RPMI8226 (cell line): ENCODE results near the gene KLHDC9.
A peak's percentile ranks its signal among the peaks of the same experiment; 100 is the strongest.
"Not testable (repeated sequence)": the region's sequence is repeated elsewhere in the genome, so short reads cannot be mapped to it uniquely, and the experiment has no call there.

Source experiments
- DNase-seq: peaks from one replicate; pipeline ENCODE4 v3.0.0-alpha.2; 2015

Gene KLHDC9

DNA sequence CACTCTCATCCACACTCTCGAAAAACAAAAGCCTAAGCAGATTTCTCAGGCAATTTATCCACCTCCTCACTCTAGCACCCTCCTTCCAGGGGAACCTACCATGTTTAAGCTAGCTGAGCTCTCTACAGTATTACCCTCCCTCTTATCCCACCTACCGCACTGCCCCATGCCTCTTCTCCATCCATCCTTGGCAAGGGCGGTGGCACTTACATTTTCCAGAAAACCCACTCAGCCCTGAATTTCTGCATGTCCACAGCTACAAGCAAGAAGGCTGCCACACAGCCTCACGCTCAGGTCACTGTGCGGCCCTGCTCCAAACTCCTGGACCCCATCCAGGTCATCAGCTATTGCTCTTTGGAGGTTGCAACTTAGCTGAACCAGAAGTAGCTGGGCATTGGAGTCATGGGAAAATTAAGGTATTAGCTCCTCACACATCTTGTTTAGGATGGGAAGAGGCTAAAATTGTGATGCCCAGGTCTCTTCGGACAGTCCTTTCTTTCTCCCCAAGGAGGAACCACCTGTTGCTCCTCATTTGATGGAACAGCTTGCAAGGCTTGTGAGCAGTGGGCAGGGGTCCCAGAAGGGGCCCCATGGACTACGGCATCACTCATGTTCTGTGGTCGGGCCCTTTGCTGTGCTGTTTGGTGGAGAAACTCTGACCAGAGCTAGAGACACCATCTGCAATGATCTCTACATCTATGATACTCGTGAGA lies 1.1 kb downstream of the KLHDC9 start:
- DNase-seq: no peak

- no peak for DNase-seq
Observed at GRCh38 chr1:161100556-161100955, 2.4 kb downstream of the KLHDC9 start.

DNA sequence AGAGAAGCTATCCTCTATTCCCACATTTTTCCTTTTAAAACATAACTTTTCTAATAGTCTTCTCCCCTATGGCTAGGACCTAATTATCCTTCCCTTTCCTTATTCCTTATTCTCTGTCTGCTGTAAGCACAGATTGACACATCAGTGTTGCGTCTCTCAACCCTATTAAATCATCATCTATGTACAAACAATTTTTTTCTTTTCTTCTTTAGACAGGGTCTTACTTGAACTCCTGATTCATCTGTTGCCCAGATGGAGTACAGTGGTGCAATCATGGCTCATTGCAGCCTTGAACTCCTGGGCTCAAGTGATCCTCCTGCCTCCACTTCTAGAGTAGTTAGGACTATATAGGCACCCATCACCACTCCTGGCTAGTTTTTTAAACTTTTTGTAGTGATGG lies 8.3 kb downstream of the KLHDC9 start:
- DNase-seq: no peak

GRCh38 chr1:161111117-161111516 lies 13.0 kb downstream of the KLHDC9 start:
- DNase-seq: no peak

GRCh38 chr1:161111527-161111926 lies 13.4 kb downstream of the KLHDC9 start:
- DNase-seq: no peak

- DNase-seq: no peak
Observed at GRCh38 chr1:161113915-161114314, 15.8 kb downstream of the KLHDC9 start.

- DNase-seq: no peak
Observed at GRCh38 chr1:161114556-161114955, 16.4 kb downstream of the KLHDC9 start.

GRCh38 chr1:161115132-161115711 lies 17.1 kb downstream of the KLHDC9 start:
- DNase-seq: no peak

GRCh38 chr1:161115961-161116360 lies 17.8 kb downstream of the KLHDC9 start:
- not testable (repeated sequence) for DNase-seq

- DNase-seq: peak; percentile 90
Observed at GRCh38 chr1:161117759-161118581, 19.8 kb downstream of the KLHDC9 start, which contains the start of the genes NIT1 and PFDN2. NIT1 (plus strand) TSS chr1:161118105; CDS start chr1:161118177, 72 bp downstream. PFDN2 (minus strand) TSS chr1:161118037; CDS start chr1:161118026, 11 bp downstream.

DNA sequence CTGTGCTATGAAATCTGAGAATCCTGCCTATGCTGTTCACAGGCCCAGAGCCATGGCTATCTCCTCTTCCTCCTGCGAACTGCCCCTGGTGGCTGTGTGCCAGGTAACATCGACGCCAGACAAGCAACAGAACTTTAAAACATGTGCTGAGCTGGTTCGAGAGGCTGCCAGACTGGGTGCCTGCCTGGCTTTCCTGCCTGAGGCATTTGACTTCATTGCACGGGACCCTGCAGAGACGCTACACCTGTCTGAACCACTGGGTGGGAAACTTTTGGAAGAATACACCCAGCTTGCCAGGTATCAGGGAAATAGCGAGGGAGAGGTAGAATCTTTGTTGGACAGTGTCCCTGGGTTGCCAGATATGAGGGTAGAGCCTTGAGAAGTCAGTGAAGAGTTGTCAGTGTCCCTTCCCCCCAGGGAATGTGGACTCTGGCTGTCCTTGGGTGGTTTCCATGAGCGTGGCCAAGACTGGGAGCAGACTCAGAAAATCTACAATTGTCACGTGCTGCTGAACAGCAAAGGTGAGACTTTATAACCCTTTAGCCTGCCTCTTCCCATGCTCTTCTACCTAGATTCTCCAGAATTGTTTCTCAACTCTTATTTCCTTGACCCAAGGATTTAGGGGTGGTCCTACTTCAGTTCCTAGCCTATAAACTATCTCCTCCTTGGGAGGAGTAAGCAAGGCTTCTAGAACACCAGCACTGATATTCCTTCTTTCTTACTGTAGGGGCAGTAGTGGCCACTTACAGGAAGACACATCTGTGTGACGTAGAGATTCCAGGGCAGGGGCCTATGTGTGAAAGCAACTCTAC lies 21.1 kb downstream of the KLHDC9 start:
- peak; percentile 64 for DNase-seq

GRCh38 chr1:161121042-161121650 lies 23.0 kb downstream of the KLHDC9 start:
- DNase-seq: no peak

DNA sequence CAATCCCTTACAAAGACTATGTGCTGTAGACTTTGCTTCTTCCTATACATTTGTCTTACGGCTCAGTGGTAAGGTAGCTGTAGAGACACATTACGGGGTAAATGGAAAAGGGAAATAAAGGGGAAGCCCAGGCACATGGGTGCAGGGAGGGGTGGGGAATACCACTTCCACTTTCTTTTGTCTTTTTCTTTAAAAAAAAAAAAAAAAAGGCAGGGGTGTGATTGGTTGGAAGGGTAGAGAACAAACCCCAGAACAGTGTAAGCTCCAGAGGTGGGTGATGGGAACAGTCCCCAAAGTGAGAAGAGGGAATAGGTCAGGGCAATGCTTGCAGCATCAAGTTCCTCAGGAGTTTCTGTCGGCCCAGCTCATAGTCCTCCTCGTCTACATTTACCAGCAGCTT lies 23.7 kb downstream of the KLHDC9 start:
- DNase-seq: no peak

DNA sequence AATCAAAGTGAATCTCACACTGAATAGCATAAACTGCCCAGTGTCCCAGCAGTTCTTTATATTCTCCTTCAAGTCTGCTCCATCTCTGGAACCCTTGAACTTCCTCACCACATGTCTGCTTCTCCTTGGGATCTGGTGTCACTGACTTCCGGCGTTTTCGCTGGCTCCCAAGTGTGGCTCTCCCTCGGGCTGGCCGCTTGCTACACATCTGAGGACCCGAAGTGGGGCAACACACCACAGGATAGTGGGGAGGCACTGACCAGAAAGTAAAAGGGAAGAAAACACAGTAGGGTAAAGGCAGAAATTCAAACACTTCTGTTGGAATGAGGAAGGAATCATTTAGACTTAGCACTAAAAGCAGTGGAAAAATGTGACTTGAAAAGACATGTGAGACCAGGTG lies 24.8 kb downstream of the KLHDC9 start:
- DNase-seq: no peak

- DNase-seq: no peak
Observed at GRCh38 chr1:161127649-161128048, 29.5 kb downstream of the KLHDC9 start.

DNA sequence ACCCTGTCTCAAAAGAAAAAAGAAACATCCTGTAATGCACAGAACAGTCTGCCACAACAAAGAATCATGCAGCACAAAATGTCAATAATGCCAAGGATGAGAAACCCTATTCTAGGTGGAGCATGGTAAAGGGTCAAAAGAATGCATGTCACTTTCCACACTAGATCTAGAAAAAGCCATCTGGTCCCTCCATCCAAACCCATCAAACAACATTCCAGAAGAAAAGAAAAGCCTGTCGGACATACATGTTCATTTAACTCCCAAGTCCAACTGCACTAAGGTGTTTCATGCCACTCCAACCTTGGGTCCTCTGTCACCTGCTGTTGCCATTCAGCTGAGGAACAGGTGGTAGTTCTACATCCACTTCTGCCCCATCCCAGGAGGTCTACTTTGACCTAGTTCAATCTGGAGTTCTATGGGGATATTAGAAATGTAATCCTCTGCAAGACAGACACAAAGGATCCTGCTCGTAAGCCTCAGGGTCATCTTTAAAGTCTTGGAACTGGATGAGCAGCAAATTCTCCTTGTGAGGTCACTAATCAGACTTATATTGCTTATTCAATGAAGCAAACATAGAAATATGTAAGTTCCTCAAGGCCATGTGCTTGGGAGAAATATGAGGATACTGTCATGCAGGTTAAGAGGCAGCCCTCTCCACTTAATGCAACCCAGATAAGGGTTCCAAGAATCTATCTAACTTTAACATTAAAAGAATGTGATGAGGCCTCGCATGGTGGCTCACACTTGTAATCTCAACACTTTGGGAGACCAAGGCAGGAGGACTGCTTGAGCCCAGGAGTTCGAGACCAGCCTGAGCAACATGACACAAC lies 30.6 kb downstream of the KLHDC9 start:
- no peak for DNase-seq

DNA sequence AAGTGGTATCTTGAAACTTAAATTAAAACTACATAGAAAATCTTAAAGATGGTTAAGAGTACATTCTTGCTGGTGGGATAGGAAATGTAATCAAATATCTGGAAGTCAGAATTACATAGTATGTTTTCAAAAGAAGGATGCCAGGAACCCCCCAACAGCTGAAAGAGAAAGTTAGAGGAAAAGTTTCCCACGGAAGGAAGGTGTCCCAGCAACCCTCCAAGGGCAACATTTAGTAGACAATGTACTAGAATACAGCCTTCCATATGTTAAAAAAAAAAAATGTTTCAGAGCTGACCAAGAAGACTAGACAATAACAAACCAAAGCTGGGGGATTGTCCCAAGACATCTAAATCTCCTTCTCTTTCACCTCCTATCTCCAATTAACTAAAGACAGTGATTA lies 32.1 kb downstream of the KLHDC9 start:
- no peak for DNase-seq

- DNase-seq: peak; percentile 12
Observed at GRCh38 chr1:161131523-161132409, 33.6 kb downstream of the KLHDC9 start.

- peak; percentile 95 for DNase-seq
Observed at GRCh38 chr1:161132410-161133219, 34.5 kb downstream of the KLHDC9 start, which contains the start of gene DEDD. DEDD (minus strand) TSS chr1:161132667; CDS start chr1:161124462, 8,205 bp downstream.
